NT2/D1 (cell line): ENCODE measurements around the gene CA5A.

Experiments
- YY1 ChIP-seq: IDR thresholded peaks from 2 replicates; pipeline ENCODE4 v1.6.1; 2011; ENCODE audit not compliant: insufficient read length, insufficient read depth
- ZNF274 ChIP-seq: IDR thresholded peaks from 2 replicates; pipeline ENCODE4 v1.6.1; 2011; ENCODE audit warnings: mild to moderate bottlenecking, low read depth, low read length

- no peak for TF ChIP-seq ZNF274
- TF ChIP-seq YY1: no peak
These were observed 20.3 kb upstream of the CA5A start for GRCh38 chr16:87956365-87957231.
